ENCODE results near the gene LRRC8E. TPM values are rescaled to one million over a fixed set of nuclear protein-coding genes. Genes with fewer than 3 reads are reported as not detected.
A peak's percentile ranks its signal among the peaks of the same experiment; 100 is the strongest.

LRRC8E gene
- total RNA-seq, 1 donor from 2014 or later, result 6.6 TPM

GRCh38 chr19:7927605-7928333, 39.5 kb downstream of the LRRC8E start:
- peak overlapping the region; percentile 87 for H3K27ac ChIP-seq (ENCODE audit: low read depth, low read length)
- H3K36me3 Mint-ChIP-seq (ENCODE audit: low read depth, unreplicated experiment), result peaks cover 7% of the 10 kb centered on the region
- TF ChIP-seq EZH2 (IDR thresholded peaks at IDR 0.05; ENCODE audit: insufficient read depth, low read length) (no peak), CTCF (IDR thresholded peaks at IDR 0.05; ENCODE audit: insufficient read depth, low read depth, low read length) (no peak)

GRCh38 chr19:7928334-7928706, 40.0 kb downstream of the LRRC8E start:
- Histone ChIP-seq H3K9me3 (ENCODE audit: insufficient read depth, low read depth, low read length) (no peaks in the 10 kb centered on the region), H3K4me3 (ENCODE audit: insufficient read depth, low read depth, low read length) (peak overlapping the region; percentile 23), H3K36me3 (ENCODE audit: insufficient read depth, low read length) (peaks cover 2% of the 10 kb centered on the region), H2AFZ (ENCODE audit: low read depth, low read length) (no peak overlapping the region), H3K4me2 (ENCODE audit: low read length) (peak overlapping the region; percentile 71), H3K27ac (ENCODE audit: low read depth, low read length) (peak overlapping the region; percentile 87), H3K4me1 (ENCODE audit: insufficient read depth, low read length) (peaks cover 32% of the 10 kb centered on the region), H4K20me1 (ENCODE audit: insufficient read depth, low read length) (peaks cover 13% of the 10 kb centered on the region), H3K9ac (ENCODE audit: low read length) (peak overlapping the region; percentile 76), H3K27me3 (ENCODE audit: insufficient read depth, low read length) (no peaks in the 10 kb centered on the region), H3K79me2 (ENCODE audit: insufficient read depth, low read length) (no peaks in the 10 kb centered on the region)
- Mint-ChIP-seq H3K4me3 (ENCODE audit: unreplicated experiment) (peak overlapping the region; percentile 78), H3K4me1 (ENCODE audit: low read depth, unreplicated experiment) (peaks cover 16% of the 10 kb centered on the region), H3K27ac (ENCODE audit: unreplicated experiment) (peak overlapping the region; percentile 95), H3K36me3 (ENCODE audit: low read depth, unreplicated experiment) (peaks cover 7% of the 10 kb centered on the region), H3K9me3 (ENCODE audit: unreplicated experiment) (no peaks in the 10 kb centered on the region), H3K27me3 (ENCODE audit: low read depth, unreplicated experiment) (no peaks in the 10 kb centered on the region)
- DNase-seq (ENCODE audit: low read depth), result no peak
- FAIRE-seq, result no peak
- TF ChIP-seq EZH2 (IDR thresholded peaks at IDR 0.05; ENCODE audit: insufficient read depth, low read length) (no peak), CTCF (IDR thresholded peaks at IDR 0.05; ENCODE audit: insufficient read depth, low read depth, low read length) (no peak)

More at GRCh38 chr19:7927605-7928333, 39.5 kb downstream of the LRRC8E start:
- peak overlapping the region; percentile 76 for H3K9ac ChIP-seq (ENCODE audit: low read length)
- DNase-seq (ENCODE audit: low read depth) (no peak), FAIRE-seq (no peak)
- H3K36me3 ChIP-seq (ENCODE audit: insufficient read depth, low read length), result peaks cover 3% of the 10 kb centered on the region
- no peaks in the 10 kb centered on the region for H3K27me3 Mint-ChIP-seq (ENCODE audit: low read depth, unreplicated experiment)
- H3K4me3 Mint-ChIP-seq (ENCODE audit: unreplicated experiment), result no peak overlapping the region
- no peaks in the 10 kb centered on the region for H3K27me3 ChIP-seq (ENCODE audit: insufficient read depth, low read length)
- peak overlapping the region; percentile 95 for H3K27ac Mint-ChIP-seq (ENCODE audit: unreplicated experiment)
- no peak overlapping the region for H3K4me3 ChIP-seq (ENCODE audit: insufficient read depth, low read depth, low read length)
- H3K4me2 ChIP-seq (ENCODE audit: low read length), result peak overlapping the region; percentile 71
- H3K4me1 ChIP-seq (ENCODE audit: insufficient read depth, low read length), result peaks cover 32% of the 10 kb centered on the region
- H3K79me2 ChIP-seq (ENCODE audit: insufficient read depth, low read length), result no peaks in the 10 kb centered on the region
- H2AFZ ChIP-seq (ENCODE audit: low read depth, low read length), result no peak overlapping the region
- H4K20me1 ChIP-seq (ENCODE audit: insufficient read depth, low read length), result peaks cover 14% of the 10 kb centered on the region
- H3K9me3 ChIP-seq (ENCODE audit: insufficient read depth, low read depth, low read length), result no peaks in the 10 kb centered on the region
- no peaks in the 10 kb centered on the region for H3K9me3 Mint-ChIP-seq (ENCODE audit: unreplicated experiment)
- peaks cover 16% of the 10 kb centered on the region for H3K4me1 Mint-ChIP-seq (ENCODE audit: low read depth, unreplicated experiment)

Measured in astrocyte (in vitro differentiated cells and primary cell).